ENCODE measurements around the gene ARPC5L.

- TF ChIP-seq CTCF (IDR thresholded peaks at IDR 0.05; ENCODE audit: control extremely low read depth in 1 of 3, insufficient read depth in 1 of 3, low read depth in 1 of 3, low read length in 3 of 3) = no peak
- no peak for TF ChIP-seq GABPA (IDR thresholded peaks at IDR 0.05; ENCODE audit: borderline replicate concordance, insufficient read depth, low read length)
- no peak for TF ChIP-seq EZH2 (IDR thresholded peaks at IDR 0.05; ENCODE audit: low read depth, low read length, severe bottlenecking)
- no peak for TF ChIP-seq POLR2A (IDR thresholded peaks at IDR 0.05; ENCODE audit: control extremely low read depth in 1 of 2, low read depth in 2 of 2, low read length in 2 of 2)
These were observed 32.6 kb upstream of the ARPC5L start for GRCh38 chr9:124829334-124829669.

Measured in H1 (cell line).